ENCODE results near the gene MTMR3. TPM values are rescaled to one million over a fixed set of nuclear protein-coding genes. Genes with fewer than 3 reads are reported as not detected.

Gene MTMR3
- total and polyA plus RNA-seq, 4 donors = 13.6 to 86.0 (median 41.3) TPM

DNA sequence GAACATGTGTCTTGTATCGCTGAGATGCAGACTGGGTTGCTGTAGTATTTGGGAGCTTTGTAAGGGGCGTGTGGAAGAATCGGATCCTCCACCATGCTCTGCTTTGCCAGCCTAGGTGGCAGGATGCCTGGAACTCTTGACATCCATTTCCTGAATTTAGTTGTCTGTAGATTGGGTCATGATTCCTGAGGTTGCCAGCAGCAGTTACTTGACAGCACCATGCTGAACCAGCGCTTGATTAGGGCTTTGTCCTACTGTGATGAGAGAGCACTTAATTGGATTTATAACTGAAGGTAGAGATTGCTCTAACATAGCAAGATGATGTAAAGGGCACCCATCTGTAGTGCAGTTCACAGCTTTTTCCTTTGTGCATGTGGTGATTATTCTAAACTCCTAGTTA, 121.7 kb downstream of the MTMR3 start:
- WGBS, 2 donors = 48 to 69% methylated on average over 4 of the region's 4 CpGs
- no peak overlapping the region for H3K27ac ChIP-seq (ENCODE audit: low read depth in 1 of 2, low read length in 1 of 2)

DNA sequence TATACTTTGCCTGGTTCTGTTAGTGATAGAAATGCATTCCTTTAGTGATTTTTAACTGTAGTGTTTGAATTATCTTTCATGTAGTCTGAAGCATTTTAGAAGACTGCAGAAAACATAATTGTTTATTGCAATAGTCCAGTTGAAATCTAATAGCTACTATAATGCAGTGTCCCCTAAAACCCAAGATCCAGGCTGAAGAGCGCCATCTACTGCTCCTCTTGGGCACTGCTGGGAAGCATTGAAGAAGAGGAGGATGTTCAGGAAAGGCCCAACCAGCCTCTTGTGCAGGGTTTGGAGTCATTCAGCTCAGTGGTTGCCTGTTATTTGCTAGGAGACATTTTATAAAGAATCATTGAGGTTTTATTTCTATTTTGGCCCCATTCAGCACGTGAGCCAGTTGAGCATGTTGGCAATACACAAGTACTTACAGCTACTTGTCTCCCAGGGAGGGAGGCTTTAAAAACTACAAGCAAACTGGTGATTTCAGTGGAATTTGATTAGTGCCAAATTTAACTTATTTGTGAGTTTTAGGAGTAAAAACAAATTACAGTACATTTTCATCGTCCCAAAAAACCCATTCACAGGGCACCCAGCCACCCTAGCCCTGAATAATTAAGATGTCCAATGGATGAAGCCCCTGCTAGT, 122.4 kb downstream of the MTMR3 start:
- Histone ChIP-seq H3K27ac (ENCODE audit: low read depth in 1 of 2, low read length in 1 of 2) (no peak overlapping the region), H3K9ac (ENCODE audit: insufficient read depth in 1 of 2, low read length in 2 of 2) (no peak overlapping the region), H3K4me3 (no peak overlapping the region), H3K36me3 (ENCODE audit: control insufficient read depth in 4 of 4, insufficient read depth in 4 of 4, low read length in 4 of 4) (peaks cover 17 to 55% (median 24%) of the 10 kb centered on the region in 4 donors), H3K27me3 (ENCODE audit: control insufficient read depth in 3 of 3, insufficient read depth in 3 of 3, low read length in 2 of 3) (no peaks in the 10 kb centered on the region), H3K9me3 (ENCODE audit: control insufficient read depth in 4 of 4, insufficient read depth in 3 of 4, low read length in 3 of 4) (no peaks in the 10 kb centered on the region), H3K4me1 (ENCODE audit: control insufficient read depth in 5 of 5, insufficient read depth in 5 of 5, low read length in 5 of 5) (peaks cover 0 to 3% (median 0%) of the 10 kb centered on the region in 5 donors)
- ATAC-seq (ENCODE audit: insufficient read depth, low FRiP score) (no peak), DNase-seq (peak; percentile 81 to 87 (median 81))
- WGBS, 2 donors = 50 to 61% methylated on average over 3 of the region's 3 CpGs
- TF ChIP-seq, protein P1, sequence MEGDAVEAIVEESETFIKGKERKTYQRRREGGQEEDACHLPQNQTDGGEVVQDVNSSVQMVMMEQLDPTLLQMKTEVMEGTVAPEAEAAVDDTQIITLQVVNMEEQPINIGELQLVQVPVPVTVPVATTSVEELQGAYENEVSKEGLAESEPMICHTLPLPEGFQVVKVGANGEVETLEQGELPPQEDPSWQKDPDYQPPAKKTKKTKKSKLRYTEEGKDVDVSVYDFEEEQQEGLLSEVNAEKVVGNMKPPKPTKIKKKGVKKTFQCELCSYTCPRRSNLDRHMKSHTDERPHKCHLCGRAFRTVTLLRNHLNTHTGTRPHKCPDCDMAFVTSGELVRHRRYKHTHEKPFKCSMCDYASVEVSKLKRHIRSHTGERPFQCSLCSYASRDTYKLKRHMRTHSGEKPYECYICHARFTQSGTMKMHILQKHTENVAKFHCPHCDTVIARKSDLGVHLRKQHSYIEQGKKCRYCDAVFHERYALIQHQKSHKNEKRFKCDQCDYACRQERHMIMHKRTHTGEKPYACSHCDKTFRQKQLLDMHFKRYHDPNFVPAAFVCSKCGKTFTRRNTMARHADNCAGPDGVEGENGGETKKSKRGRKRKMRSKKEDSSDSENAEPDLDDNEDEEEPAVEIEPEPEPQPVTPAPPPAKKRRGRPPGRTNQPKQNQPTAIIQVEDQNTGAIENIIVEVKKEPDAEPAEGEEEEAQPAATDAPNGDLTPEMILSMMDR (IDR thresholded peaks at IDR 0.05; ENCODE audit: control extremely low read depth, extremely low read depth) = peak; percentile 94

More for the DNA sequence above, 121.7 kb downstream of the MTMR3 start:
- Histone ChIP-seq H3K4me3 (no peak overlapping the region), H3K4me1 (ENCODE audit: control insufficient read depth in 5 of 5, insufficient read depth in 5 of 5, low read length in 5 of 5) (peaks cover 0 to 3% (median 0%) of the 10 kb centered on the region in 5 donors), H3K9me3 (ENCODE audit: control insufficient read depth in 4 of 4, insufficient read depth in 3 of 4, low read length in 3 of 4) (no peaks in the 10 kb centered on the region), H3K27me3 (ENCODE audit: control insufficient read depth in 3 of 3, insufficient read depth in 3 of 3, low read length in 2 of 3) (no peaks in the 10 kb centered on the region), H3K36me3 (ENCODE audit: control insufficient read depth in 4 of 4, insufficient read depth in 4 of 4, low read length in 4 of 4) (peaks cover 17 to 55% (median 20%) of the 10 kb centered on the region in 4 donors), H3K9ac (ENCODE audit: insufficient read depth in 1 of 2, low read length in 2 of 2) (no peak overlapping the region)
- DNase-seq (no peak), ATAC-seq (ENCODE audit: insufficient read depth, low FRiP score) (no peak)
- TF ChIP-seq, protein P1 (IDR thresholded peaks at IDR 0.05; ENCODE audit: control extremely low read depth, extremely low read depth) = no peak

DNA sequence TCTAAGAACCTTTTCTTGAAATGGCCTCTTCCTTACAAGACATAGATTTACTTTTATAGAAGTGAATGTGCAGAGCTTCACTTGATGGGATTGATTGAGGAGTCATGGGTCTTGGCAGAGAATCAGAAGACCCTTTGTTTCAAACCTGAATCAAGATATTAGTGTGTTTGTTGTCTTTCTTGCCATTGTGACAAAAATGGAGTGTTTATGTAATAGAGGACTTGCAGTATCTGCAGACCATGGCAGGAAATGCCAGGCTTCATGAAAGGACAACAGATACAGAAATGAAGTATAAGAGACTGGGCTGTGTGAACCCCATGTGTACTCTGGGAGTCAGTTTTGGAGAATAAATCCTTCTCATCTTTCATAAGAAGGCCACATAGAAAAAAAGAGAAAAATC, 124.4 kb downstream of the MTMR3 start:
- H3K4me1 ChIP-seq (ENCODE audit: control insufficient read depth in 5 of 5, insufficient read depth in 5 of 5, low read length in 5 of 5) = peaks cover 0 to 3% (median 0%) of the 10 kb centered on the region in 5 donors
- H3K27ac ChIP-seq (ENCODE audit: low read depth in 1 of 2, low read length in 1 of 2) = no peak overlapping the region
- H3K27me3 ChIP-seq (ENCODE audit: control insufficient read depth in 3 of 3, insufficient read depth in 3 of 3, low read length in 2 of 3) = no peaks in the 10 kb centered on the region
- ATAC-seq (ENCODE audit: insufficient read depth, low FRiP score) (no peak), DNase-seq (no peak)
- H3K4me3 ChIP-seq = no peak overlapping the region
- H3K36me3 ChIP-seq (ENCODE audit: control insufficient read depth in 4 of 4, insufficient read depth in 4 of 4, low read length in 4 of 4) = peaks cover 21 to 55% (median 24%) of the 10 kb centered on the region in 4 donors
- H3K9me3 ChIP-seq (ENCODE audit: control insufficient read depth in 4 of 4, insufficient read depth in 3 of 4, low read length in 3 of 4) = no peaks in the 10 kb centered on the region
- H3K9ac ChIP-seq (ENCODE audit: insufficient read depth in 1 of 2, low read length in 2 of 2) = no peak overlapping the region
- TF ChIP-seq, protein P1 (IDR thresholded peaks at IDR 0.05; ENCODE audit: control extremely low read depth, extremely low read depth) = no peak
